Measurements from ENCODE around the gene ANKHD1. TPM values are rescaled to one million over a fixed set of nuclear protein-coding genes. Genes with fewer than 3 reads are reported as not detected.
"Not testable (repeated sequence)": the region's sequence is repeated elsewhere in the genome, so short reads cannot be mapped to it uniquely, and the experiment has no call there.

Gene ANKHD1
- total RNA-seq, 1 donor = 81.1 TPM

- Histone ChIP-seq H3K9me3 (ENCODE audit: low read depth, low read length) (no peaks in the 10 kb centered on the region), H3K4me1 (ENCODE audit: insufficient read depth, low read length) (no peaks in the 10 kb centered on the region), H3K4me2 (ENCODE audit: insufficient read depth, low read length) (no peak overlapping the region), H3K79me2 (ENCODE audit: insufficient read depth, low read length) (peaks cover 91% of the 10 kb centered on the region), H3K27me3 (ENCODE audit: insufficient read depth, low read length) (no peaks in the 10 kb centered on the region), H3K36me3 (ENCODE audit: insufficient read depth, low read length) (no peaks in the 10 kb centered on the region), H3K4me3 (ENCODE audit: insufficient read depth, low read length) (no peak overlapping the region), H4K20me1 (ENCODE audit: insufficient read depth, low read length) (peaks cover 28% of the 10 kb centered on the region), H3K27ac (ENCODE audit: low read depth, low read length) (no peak overlapping the region), H2AFZ (ENCODE audit: low read length) (no peak overlapping the region)
- no peak for DNase-seq (ENCODE audit: insufficient read length, low spot score, missing footprints)
- TF ChIP-seq CTCF (IDR thresholded peaks at IDR 0.05; ENCODE audit: extremely low read depth, low read depth, low read length) = no peak
Observed at GRCh38 chr5:140418862-140419520, 17.4 kb downstream of the ANKHD1 start.

GRCh38 chr5:140420226-140420570, 18.6 kb downstream of the ANKHD1 start:
- Histone ChIP-seq H3K79me2 (ENCODE audit: insufficient read depth, low read length) (peaks cover 91% of the 10 kb centered on the region), H3K4me2 (ENCODE audit: insufficient read depth, low read length) (no peak overlapping the region), H3K4me1 (ENCODE audit: insufficient read depth, low read length) (no peaks in the 10 kb centered on the region), H2AFZ (ENCODE audit: low read length) (no peak overlapping the region), H3K27me3 (ENCODE audit: insufficient read depth, low read length) (no peaks in the 10 kb centered on the region), H3K36me3 (ENCODE audit: insufficient read depth, low read length) (no peaks in the 10 kb centered on the region), H3K27ac (ENCODE audit: low read depth, low read length) (no peak overlapping the region), H3K4me3 (ENCODE audit: insufficient read depth, low read length) (no peak overlapping the region), H3K9me3 (ENCODE audit: low read depth, low read length) (no peaks in the 10 kb centered on the region), H4K20me1 (ENCODE audit: insufficient read depth, low read length) (peaks cover 33% of the 10 kb centered on the region)
- TF ChIP-seq CTCF (IDR thresholded peaks at IDR 0.05; ENCODE audit: extremely low read depth, low read depth, low read length) = no peak
- no peak for DNase-seq (ENCODE audit: insufficient read length, low spot score, missing footprints)

- Histone ChIP-seq H3K27me3 (ENCODE audit: insufficient read depth, low read length) (no peaks in the 10 kb centered on the region), H2AFZ (ENCODE audit: low read length) (no peak overlapping the region), H4K20me1 (ENCODE audit: insufficient read depth, low read length) (peaks cover 35% of the 10 kb centered on the region), H3K9me3 (ENCODE audit: low read depth, low read length) (no peaks in the 10 kb centered on the region), H3K79me2 (ENCODE audit: insufficient read depth, low read length) (peaks cover 92% of the 10 kb centered on the region), H3K4me1 (ENCODE audit: insufficient read depth, low read length) (no peaks in the 10 kb centered on the region), H3K36me3 (ENCODE audit: insufficient read depth, low read length) (no peaks in the 10 kb centered on the region), H3K4me3 (ENCODE audit: insufficient read depth, low read length) (no peak overlapping the region), H3K27ac (ENCODE audit: low read depth, low read length) (no peak overlapping the region), H3K4me2 (ENCODE audit: insufficient read depth, low read length) (no peak overlapping the region)
- no peak for TF ChIP-seq CTCF (IDR thresholded peaks at IDR 0.05; ENCODE audit: extremely low read depth, low read depth, low read length)
- DNase-seq (ENCODE audit: insufficient read length, low spot score, missing footprints) = no peak
Observed at GRCh38 chr5:140420665-140421361, 19.2 kb downstream of the ANKHD1 start.

- Histone ChIP-seq H4K20me1 (ENCODE audit: insufficient read depth, low read length) (peaks cover 39% of the 10 kb centered on the region), H3K79me2 (ENCODE audit: insufficient read depth, low read length) (peaks cover 91% of the 10 kb centered on the region)
- not testable (repeated sequence) for H3K4me2 ChIP-seq (ENCODE audit: insufficient read depth, low read length); H3K4me3 ChIP-seq (ENCODE audit: insufficient read depth, low read length); H3K36me3 ChIP-seq (ENCODE audit: insufficient read depth, low read length); DNase-seq (ENCODE audit: insufficient read length, low spot score, missing footprints); H2AFZ ChIP-seq (ENCODE audit: low read length); H3K9me3 ChIP-seq (ENCODE audit: low read depth, low read length); H3K4me1 ChIP-seq (ENCODE audit: insufficient read depth, low read length); H3K27ac ChIP-seq (ENCODE audit: low read depth, low read length); H3K27me3 ChIP-seq (ENCODE audit: insufficient read depth, low read length)
Observed at GRCh38 chr5:140421375-140421774, 19.7 kb downstream of the ANKHD1 start.
